Measurements from ENCODE around the gene MLXIPL. TPM values are rescaled to one million over a fixed set of nuclear protein-coding genes. Genes with fewer than 3 reads are reported as not detected.
A peak's percentile ranks its signal among the peaks of the same experiment; 100 is the strongest.

Gene MLXIPL
- total and polyA plus RNA-seq, 2 of the 8 experiments (the other 6 are each of a cell fraction or from before 2014, with no cell fraction given) = 9.4 to 10.6 TPM

DNA sequence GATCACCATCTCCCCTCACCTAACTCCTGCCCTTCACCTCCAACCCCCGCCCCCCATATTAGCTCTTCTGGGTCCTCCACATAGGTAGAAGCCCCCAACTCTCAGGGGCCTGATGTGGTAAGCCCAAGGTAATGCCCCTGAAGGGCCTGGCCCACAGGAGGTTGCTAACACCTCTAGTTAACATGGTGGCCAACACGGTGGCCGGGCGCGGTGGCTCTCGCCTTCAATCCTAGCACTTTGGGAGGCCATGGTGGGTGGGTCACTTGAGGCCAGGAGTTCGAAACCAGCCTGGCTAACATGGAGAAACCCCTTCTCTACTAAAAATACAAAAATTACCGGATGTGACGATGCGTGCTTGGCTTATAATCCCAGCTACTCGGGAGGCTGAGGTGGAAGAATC, 954 bp upstream of the MLXIPL start:
- no peaks in the 10 kb centered on the region for H3K79me1 ChIP-seq (ENCODE audit: low read depth, low read length)
- no peak overlapping the region for H3K14ac ChIP-seq (ENCODE audit: insufficient read length)
- no peak overlapping the region for H2BK15ac ChIP-seq (ENCODE audit: low read length)
- no peak for TF ChIP-seq CEBPB (IDR thresholded peaks at IDR 0.05; ENCODE audit: low read depth, low read length)
- POLR2A ChIA-PET (ENCODE audit: partially characterized antibody) = interaction anchor here (0.8 to 1.3 kb wide), 4 partner anchors 17 to 75 kb away, joined by 3 to 5 read pairs (median 4); no protein-coding TSS in a partner anchor
- H3K9ac ChIP-seq (replicated peaks in 1 of 4; ENCODE audit: extremely low read depth in 1 of 4, low read depth in 3 of 4, low read length in 3 of 4) = no peak overlapping the region
- H2AFZ ChIP-seq (ENCODE audit: low read length) = no peak overlapping the region
- H2AK5ac ChIP-seq (ENCODE audit: low read depth, low read length) = no peak overlapping the region
- H2BK20ac ChIP-seq (ENCODE audit: low read length) = no peak overlapping the region
- H3K18ac ChIP-seq (ENCODE audit: extremely low read depth, low read length) = no peak overlapping the region
- peaks cover 18% of the 10 kb centered on the region for H3K23me2 ChIP-seq (ENCODE audit: low read depth, low read length)
- DNase-seq (ENCODE audit: low read depth in 1 of 2, low spot score in 2 of 2) = no peak
- CTCF ChIA-PET (ENCODE audit: partially characterized antibody) = interaction anchor here (0.6 to 7.9 kb wide), 8 partner anchors 12 to 399 kb away, joined by 3 to 136 read pairs (median 4); no protein-coding TSS in a partner anchor
- H4K8ac ChIP-seq (ENCODE audit: extremely low read depth, insufficient read depth, low read length) = no peak overlapping the region; the same call in 1 of the 2 replicates
- FAIRE-seq = no peak
- peaks cover 0 to 8% (median 5%) of the 10 kb centered on the region in 4 experiments; a peak in 6 of 7 replicates for H3K4me1 ChIP-seq (replicated peaks in 1 of 4; ENCODE audit: control insufficient read depth in 3 of 4, insufficient read depth in 4 of 4, low read length in 3 of 4)
- H3K23ac ChIP-seq (ENCODE audit: insufficient read length) = no peak overlapping the region
- 91% methylated on average over 11 of the region's 11 CpGs; no CpG with 5 or more reads in 1 of the 2 experiments for WGBS, 2 experiments (ENCODE audit: extremely low coverage in 1 of 2, insufficient coverage in 1 of 2, insufficient read length in 1 of 2, insufficient replicate concordance in 2 of 2, low coverage in 1 of 2, low lambda C conversion rate in 2 of 2, missing lambda C conversion rate in 1 of 2)
- H3K27ac ChIP-seq (ENCODE audit: low read depth, low read length) = no peak overlapping the region
- no peaks in the 10 kb centered on the region for H3K9me3 ChIP-seq (ENCODE audit: insufficient read depth in 2 of 2, low read depth in 1 of 2, low read length in 1 of 2)
- no peak overlapping the region for H3K4me3 ChIP-seq (ENCODE audit: extremely low read depth in 1 of 4, insufficient read depth in 2 of 4, low read depth in 3 of 4, low read length in 4 of 4)
- H4K20me1 ChIP-seq (replicated peaks in 1 of 2; ENCODE audit: control insufficient read depth in 1 of 2, insufficient read depth in 2 of 2, low read length in 2 of 2) = peaks cover 0 to 5% of the 10 kb centered on the region in 2 experiments
- no peak overlapping the region for H4K91ac ChIP-seq (replicated peaks; ENCODE audit: insufficient read length, low read length)
- H3K56ac ChIP-seq (replicated peaks; ENCODE audit: insufficient read length, low read depth, low read length) = no peak overlapping the region
- H3K27me3 ChIP-seq (replicated peaks in 1 of 4; ENCODE audit: control insufficient read depth in 3 of 4, extremely low read depth in 1 of 4, insufficient read depth in 3 of 4, low read length in 3 of 4) = peaks cover 0 to 12% (median 10%) of the 10 kb centered on the region in 4 experiments; a peak in 5 of 7 replicates
- no peak overlapping the region for H3K4me2 ChIP-seq (ENCODE audit: insufficient read depth in 1 of 2, low read depth in 2 of 2, low read length in 2 of 2)
- no peaks in the 10 kb centered on the region for H3K36me3 ChIP-seq (ENCODE audit: control insufficient read depth in 2 of 4, insufficient read depth in 4 of 4, low read length in 3 of 4)
- no peak overlapping the region for H2BK120ac ChIP-seq (replicated peaks; ENCODE audit: low read depth, low read length)
- peak overlapping the region; percentile 32 for H3K4ac ChIP-seq (replicated peaks; ENCODE audit: insufficient read length, low read depth, low read length)
- no peak overlapping the region for H4K5ac ChIP-seq (ENCODE audit: insufficient read length, low read depth, low read length)
- H2BK12ac ChIP-seq (ENCODE audit: low read depth, low read length) = no peak overlapping the region
- no peak overlapping the region for H2BK5ac ChIP-seq (ENCODE audit: low read depth, low read length)
- no peaks in the 10 kb centered on the region for H3K79me2 ChIP-seq (ENCODE audit: control insufficient read depth in 1 of 2, insufficient read depth in 2 of 2, low read length in 2 of 2)
